GM12872 (cell line): Measurements from ENCODE around the gene KIF5C.

ENCODE experiments used
- CTCF ChIP-seq: IDR thresholded peaks from 3 replicates; pipeline ENCODE4 v1.5.1; 2011; ENCODE audit warnings: low read depth, mild to moderate bottlenecking, low read length, moderate library complexity; ENCODE audit not compliant: insufficient read depth

The KIF5C gene

DNA sequence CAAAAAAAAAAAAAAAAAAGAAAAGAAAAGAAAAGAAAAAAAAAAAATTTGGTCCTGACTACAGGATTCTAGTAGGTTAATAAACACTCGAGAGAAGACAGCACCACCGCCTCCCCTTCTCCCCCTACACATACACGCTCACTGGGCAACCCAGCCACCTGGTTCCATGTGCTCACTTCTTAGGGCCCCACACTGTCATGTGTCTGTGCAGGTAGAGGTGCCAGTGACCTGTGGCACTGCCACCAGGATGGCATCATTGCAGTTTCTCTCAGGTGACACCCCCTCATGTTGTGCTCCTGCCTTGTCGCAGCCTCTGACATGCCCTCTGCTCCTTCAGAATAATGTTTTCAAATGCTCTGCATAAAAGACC lies 123.8 kb downstream of the KIF5C start:
- no peak for TF ChIP-seq CTCF

- TF ChIP-seq CTCF: no peak
Observed at GRCh38 chr2:148999451-148999921, 124.5 kb downstream of the KIF5C start.

- no peak for TF ChIP-seq CTCF
Observed at GRCh38 chr2:149000158-149000938, 125.3 kb downstream of the KIF5C start.

GRCh38 chr2:149001496-149001895 lies 126.5 kb downstream of the KIF5C start:
- TF ChIP-seq CTCF: no peak

DNA sequence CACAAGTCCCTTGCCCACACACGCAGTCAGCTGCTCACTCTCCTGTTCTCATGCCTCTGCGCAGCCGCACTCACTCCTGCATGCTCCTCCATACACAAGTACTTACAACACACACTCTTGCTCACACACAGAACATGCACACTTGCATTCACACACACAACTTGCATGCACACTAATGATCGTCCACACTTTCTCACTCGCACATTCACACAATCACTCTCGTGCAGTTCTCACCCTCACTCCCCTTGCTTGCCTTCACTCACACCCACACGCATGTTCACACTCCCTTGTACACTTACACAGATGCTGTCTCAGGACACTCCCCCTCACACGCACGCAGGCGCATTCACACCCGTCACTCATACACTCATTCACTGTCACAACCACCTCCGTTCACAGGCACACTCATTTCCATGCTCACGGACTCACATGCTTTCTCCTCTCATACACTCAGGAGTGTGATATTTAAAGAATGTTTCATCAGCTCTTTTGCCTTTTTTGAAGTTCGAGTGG lies 127.4 kb downstream of the KIF5C start:
- TF ChIP-seq CTCF: no peak

GRCh38 chr2:149002891-149003740 lies 128.1 kb downstream of the KIF5C start:
- TF ChIP-seq CTCF: no peak

- no peak for TF ChIP-seq CTCF
Observed at GRCh38 chr2:149004836-149005235, 129.8 kb downstream of the KIF5C start.
